Measurements from ENCODE around the gene GMPPA. TPM values are rescaled to one million over a fixed set of nuclear protein-coding genes. Genes with fewer than 3 reads are reported as not detected.

Gene GMPPA
- 10 to 100 TPM; 11.3 to 26.4 (median 14.2) TPM for total RNA-seq

GRCh38 chr2:219498280-219499057 lies at the start of gene GMPPA:
Gene GMPPA (plus strand): TSS chr2:219498891. CDS start chr2:219499976, 1,085 bp downstream.
- peak within 1 kb of the TSS; percentile 59 to 69 for H3K4me3 ChIP-seq
- peak; percentile 90 for ATAC-seq
- H3K36me3 ChIP-seq, result peaks cover 0 to 27% of the 10 kb centered on the region in 2 donors
- no peaks in the 10 kb centered on the region for H3K9me3 ChIP-seq
- peaks cover 0 to 67% (median 23%) of the 10 kb centered on the region in 3 donors for H3K4me1 ChIP-seq
- H3K27ac ChIP-seq, result peak within 1 kb of the TSS; percentile 86 to 99 (median 98)
- peaks cover 10% of the 10 kb centered on the region for H3K27me3 ChIP-seq
- WGBS, 2 donors (ENCODE audit: low coverage in 1 of 2), result 0% methylated on average over 13 of the region's 49 CpGs
- TF ChIP-seq POLR2A (IDR thresholded peaks at IDR 0.05), result peak; percentile 31 to 39
- TF ChIP-seq POLR2AphosphoS5 (IDR thresholded peaks at IDR 0.05), result peak; percentile 85
- no peak for TF ChIP-seq EP300 (IDR thresholded peaks at IDR 0.05)

- H3K9me3 ChIP-seq, result no peaks in the 10 kb centered on the region
- peak overlapping the region; percentile 24 to 48 for H3K4me3 ChIP-seq
- H3K36me3 ChIP-seq, result peaks cover 0 to 5% of the 10 kb centered on the region in 2 donors
- peak overlapping the region; percentile 93 to 99 (median 98) for H3K27ac ChIP-seq
- H3K4me1 ChIP-seq, result peaks cover 0 to 100% (median 24%) of the 10 kb centered on the region in 3 donors
- TF ChIP-seq POLR2AphosphoS5 (IDR thresholded peaks at IDR 0.05), result no peak
- TF ChIP-seq CTCF (IDR thresholded peaks at IDR 0.05), result no peak
- no peak for TF ChIP-seq POLR2A (IDR thresholded peaks at IDR 0.05)
- no peak for TF ChIP-seq EP300 (IDR thresholded peaks at IDR 0.05)
- WGBS, 2 donors (ENCODE audit: low coverage in 1 of 2), result 75 to 84% methylated on average over 3 of the region's 5 CpGs
- no peak for ATAC-seq
- H3K27me3 ChIP-seq, result peaks cover 23% of the 10 kb centered on the region
Measured at GRCh38 chr2:219449609-219450008, 49.1 kb upstream of the GMPPA start.

DNA sequence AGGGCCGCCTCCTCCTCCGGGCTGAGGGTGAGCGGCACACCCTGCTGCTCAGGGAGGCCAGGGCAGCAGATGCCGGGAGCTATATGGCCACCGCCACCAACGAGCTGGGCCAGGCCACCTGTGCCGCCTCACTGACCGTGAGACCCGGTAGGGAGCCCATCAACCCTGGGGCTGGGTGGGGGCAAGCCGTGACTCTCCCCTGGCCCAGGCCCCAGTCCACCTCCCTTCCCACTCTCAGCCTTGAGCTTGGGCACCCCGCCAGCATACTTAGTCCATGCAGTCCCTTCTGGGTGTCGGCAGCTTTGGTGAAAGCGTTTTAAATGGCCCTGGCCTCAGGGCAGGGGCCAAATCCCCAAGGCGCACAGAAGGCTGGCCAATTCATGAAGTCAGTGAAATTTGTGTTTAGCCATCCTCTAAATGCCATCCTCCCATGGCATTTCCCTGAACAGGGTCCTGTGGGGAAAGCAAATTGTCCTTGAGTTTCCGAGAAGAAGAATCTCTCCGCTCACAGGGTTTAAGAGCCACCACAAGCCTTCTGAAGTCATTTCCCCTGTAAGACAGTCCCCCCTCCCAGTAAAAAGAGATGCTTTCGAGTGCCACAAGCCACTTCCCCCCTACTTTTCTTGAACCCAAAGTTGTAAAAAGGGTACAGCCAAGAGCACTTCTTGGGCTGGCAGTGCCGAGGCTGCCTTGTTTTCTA lies 46.9 kb upstream of the GMPPA start:
- WGBS, 2 donors (ENCODE audit: low coverage in 1 of 2), result 14 to 40% methylated on average over 2 to 4 of the region's 18 CpGs
- Histone ChIP-seq H3K27me3 (peaks cover 23% of the 10 kb centered on the region), H3K27ac (peak overlapping the region; percentile 93 to 99 (median 98)), H3K4me3 (peak overlapping the region in 1 of 2 donors; percentile 48), H3K9me3 (no peaks in the 10 kb centered on the region), H3K36me3 (peaks cover 0 to 18% of the 10 kb centered on the region in 2 donors), H3K4me1 (peaks cover 0 to 100% (median 24%) of the 10 kb centered on the region in 3 donors)
- TF ChIP-seq POLR2A (IDR thresholded peaks at IDR 0.05), result peak; percentile 36 to 54
- TF ChIP-seq POLR2AphosphoS5 (IDR thresholded peaks at IDR 0.05), result no peak
- ATAC-seq, result peak; percentile 38

- peaks cover 16% of the 10 kb centered on the region for H3K27me3 ChIP-seq
- H3K27ac ChIP-seq, result peak overlapping the region; percentile 93 to 99 (median 98)
- H3K4me3 ChIP-seq, result peak overlapping the region in 1 of 2 donors; percentile 48
- WGBS, 2 donors (ENCODE audit: low coverage in 1 of 2), result 26 to 34% methylated on average over 7 to 14 of the region's 23 CpGs
- peaks cover 0 to 18% of the 10 kb centered on the region in 2 donors for H3K36me3 ChIP-seq
- H3K4me1 ChIP-seq, result peaks cover 0 to 100% (median 23%) of the 10 kb centered on the region in 3 donors
- peak; percentile 64 for ATAC-seq
- no peak for TF ChIP-seq CTCF (IDR thresholded peaks at IDR 0.05)
- TF ChIP-seq EP300 (IDR thresholded peaks at IDR 0.05), result peak; percentile 73
- TF ChIP-seq POLR2A (IDR thresholded peaks at IDR 0.05), result peak; percentile 35 to 42
- TF ChIP-seq POLR2AphosphoS5 (IDR thresholded peaks at IDR 0.05), result peak; percentile 82
- H3K9me3 ChIP-seq, result no peaks in the 10 kb centered on the region
Measured at GRCh38 chr2:219452361-219453317, 46.1 kb upstream of the GMPPA start.

GRCh38 chr2:219453671-219454590 lies 44.8 kb upstream of the GMPPA start:
- Histone ChIP-seq H3K27ac (peak overlapping the region; percentile 93 to 99 (median 98)), H3K4me3 (peak overlapping the region in 1 of 2 donors; percentile 3), H3K9me3 (no peaks in the 10 kb centered on the region), H3K27me3 (peaks cover 3% of the 10 kb centered on the region), H3K4me1 (peaks cover 0 to 100% (median 14%) of the 10 kb centered on the region in 3 donors), H3K36me3 (peaks cover 0 to 12% of the 10 kb centered on the region in 2 donors)
- peak; percentile 79 for ATAC-seq
- WGBS, 2 donors (ENCODE audit: low coverage in 1 of 2), result 42 to 47% methylated on average over 3 to 6 of the region's 10 CpGs
- peak; percentile 93 for TF ChIP-seq POLR2AphosphoS5 (IDR thresholded peaks at IDR 0.05)
- TF ChIP-seq EP300 (IDR thresholded peaks at IDR 0.05), result no peak
- TF ChIP-seq POLR2A (IDR thresholded peaks at IDR 0.05), result peak; percentile 37 to 48
- TF ChIP-seq CTCF (IDR thresholded peaks at IDR 0.05), result peak in 2 of 4 experiments; percentile 13 to 31
